Testis (tissue), 2 donors: ENCODE data around the gene AVPR2.

Experiments
- CTCF ChIP-seq, 3 experiments: fragments of 450-650 bp in 2 of 3; fragments of 200-600 bp in 1 of 3; sonication (generic) in 1 of 3; IDR thresholded peaks; one replicate each; pipeline ENCODE4 v1.5.1; 2016 to 2019; ENCODE audit warnings: antibody characterized with exemption in 3 of 3, mild to moderate bottlenecking in 2 of 3, moderate library complexity in 1 of 3
- POLR2A ChIP-seq: fragments of 450-650 bp; IDR thresholded peaks from one replicate; pipeline ENCODE4 v1.6.1; 2017; ENCODE audit warnings: antibody characterized with exemption, mild to moderate bottlenecking, moderate library complexity

DNA sequence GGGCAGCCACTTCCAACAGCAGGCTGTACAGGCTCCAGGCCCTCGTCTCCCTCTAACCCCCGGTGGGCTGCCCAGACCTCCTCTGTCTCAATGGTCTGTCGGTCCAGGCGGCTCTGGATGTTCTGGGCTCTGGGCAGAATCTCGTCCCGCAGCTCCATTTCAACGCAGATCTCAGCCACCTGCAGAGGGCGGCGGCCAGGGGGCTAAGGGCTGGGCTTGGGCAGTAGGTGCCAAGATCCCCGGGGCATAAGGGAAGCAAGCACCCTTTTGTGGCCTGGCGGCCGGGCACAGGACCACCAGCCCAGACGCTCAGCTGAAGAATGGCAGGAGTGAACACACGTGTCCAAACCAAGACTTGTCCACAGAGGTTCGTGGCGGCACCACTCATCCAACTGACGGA lies 9.2 kb downstream of the AVPR2 start:
- no peak for TF ChIP-seq CTCF (IDR thresholded peaks at IDR 0.05)
- TF ChIP-seq POLR2A = no peak
